Activated CD8-positive, alpha-beta memory T cell treated with anti-CD3 and anti-CD28 coated beads, Interleukin-2, amount 50 U/mL, for 4 hours (primary cell): ENCODE measurements around the gene UQCC5.
A peak's percentile ranks its signal among the peaks of the same experiment; 100 is the strongest.
"Not testable (repeated sequence)": the region's sequence is repeated elsewhere in the genome, so short reads cannot be mapped to it uniquely, and the experiment has no call there.

Experiments used
- DNase-seq: peaks from one replicate; pipeline ENCODE4 v3.0.0-alpha.2; 2020

Gene UQCC5

GRCh38 chr3:52523386-52524257 lies 12.8 kb upstream of the UQCC5 start:
- DNase-seq: no peak

DNA sequence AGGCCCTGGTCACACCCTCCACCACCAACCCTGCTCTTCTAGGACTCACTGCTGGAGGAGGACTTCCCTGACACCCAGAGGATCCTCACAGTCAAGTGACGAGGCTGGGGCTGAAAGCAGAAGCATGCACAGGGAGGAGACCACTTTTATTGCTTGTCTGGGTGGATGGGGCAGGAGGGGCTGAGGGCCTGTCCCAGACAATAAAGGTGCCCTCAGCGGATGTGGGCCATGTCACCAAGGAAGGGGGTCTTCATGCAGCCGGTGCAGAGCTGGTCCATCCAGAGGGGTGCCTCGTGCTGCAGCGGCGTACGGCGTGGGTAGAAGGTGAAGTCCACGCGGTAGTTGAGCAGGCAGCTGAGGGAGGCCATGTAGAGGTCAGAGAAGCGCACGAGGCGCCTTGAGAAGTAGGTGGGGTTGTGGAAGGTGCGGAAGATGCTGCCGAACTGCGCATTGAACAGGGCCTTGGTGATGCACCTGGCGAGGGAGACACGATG lies 12.1 kb upstream of the UQCC5 start:
- no peak for DNase-seq

- no peak for DNase-seq
These were observed 11.4 kb upstream of the UQCC5 start for GRCh38 chr3:52524752-52525679.

DNA sequence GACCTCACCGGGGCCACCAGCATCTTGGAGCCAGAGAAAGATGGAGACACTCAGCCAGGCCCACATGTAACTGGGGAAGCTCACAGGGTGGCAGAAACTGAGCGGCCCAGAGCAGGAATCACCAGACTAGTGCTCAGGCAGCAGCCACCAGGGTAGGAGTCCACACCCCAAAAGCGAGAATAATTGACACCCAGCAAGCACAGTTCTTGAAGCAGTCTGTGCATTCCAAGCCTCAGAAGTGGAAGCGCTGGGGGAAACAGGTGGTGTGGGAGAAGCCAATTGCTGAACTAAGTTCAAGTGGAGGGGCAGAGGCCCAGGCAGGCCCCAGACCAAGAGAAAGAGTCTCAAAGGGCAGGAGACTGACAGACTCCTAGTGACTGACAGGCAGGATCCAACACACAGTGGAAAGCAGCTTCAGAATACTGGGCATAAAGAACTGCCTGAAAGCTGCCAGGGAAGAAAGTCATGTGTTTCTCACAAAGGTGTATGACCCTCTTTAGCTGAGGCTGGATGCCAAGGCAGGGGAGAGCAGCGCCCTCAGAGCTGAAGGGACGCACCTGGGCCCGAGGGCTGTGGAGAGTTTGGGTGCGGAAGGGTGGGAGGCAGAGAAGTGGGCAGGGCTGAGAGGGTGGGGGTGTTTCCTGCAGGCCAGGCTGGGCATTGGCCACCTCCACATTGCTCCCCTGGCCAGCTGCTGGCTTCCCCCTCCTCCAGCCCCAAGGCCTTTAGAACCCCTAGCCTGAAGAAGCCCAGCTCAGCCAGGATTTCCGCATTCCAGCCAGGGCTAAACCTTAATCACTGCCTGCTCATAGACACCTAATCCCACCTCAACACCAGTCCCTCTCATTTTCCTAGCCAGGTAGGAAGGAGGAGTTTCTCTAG lies 10.5 kb upstream of the UQCC5 start:
- no peak for DNase-seq

DNA sequence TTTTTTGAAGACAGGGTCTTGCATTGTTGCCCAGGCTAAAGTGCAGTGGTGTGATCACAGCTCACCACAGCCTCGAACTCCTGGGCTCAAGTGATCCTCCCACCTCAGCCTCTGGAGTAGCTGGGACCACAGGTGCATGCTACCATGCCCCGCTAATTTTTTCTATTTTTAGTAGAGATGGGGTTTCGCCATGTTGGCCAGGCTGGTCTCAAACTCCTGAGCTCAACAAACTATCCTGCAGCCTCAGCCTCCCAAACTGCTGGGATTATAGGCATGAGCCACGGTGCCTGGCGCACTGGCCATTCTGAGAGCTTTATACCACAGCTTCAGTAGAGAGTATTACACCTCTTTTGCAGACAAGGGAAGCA lies 9.8 kb upstream of the UQCC5 start:
- DNase-seq: not testable (repeated sequence)

- DNase-seq: peak; percentile 9
These were observed 9.2 kb upstream of the UQCC5 start for GRCh38 chr3:52527039-52527731.

GRCh38 chr3:52527732-52528585 lies 8.4 kb upstream of the UQCC5 start:
- DNase-seq: peak; percentile 11

GRCh38 chr3:52528586-52529375 lies 7.6 kb upstream of the UQCC5 start:
- DNase-seq: peak; percentile 13

DNA sequence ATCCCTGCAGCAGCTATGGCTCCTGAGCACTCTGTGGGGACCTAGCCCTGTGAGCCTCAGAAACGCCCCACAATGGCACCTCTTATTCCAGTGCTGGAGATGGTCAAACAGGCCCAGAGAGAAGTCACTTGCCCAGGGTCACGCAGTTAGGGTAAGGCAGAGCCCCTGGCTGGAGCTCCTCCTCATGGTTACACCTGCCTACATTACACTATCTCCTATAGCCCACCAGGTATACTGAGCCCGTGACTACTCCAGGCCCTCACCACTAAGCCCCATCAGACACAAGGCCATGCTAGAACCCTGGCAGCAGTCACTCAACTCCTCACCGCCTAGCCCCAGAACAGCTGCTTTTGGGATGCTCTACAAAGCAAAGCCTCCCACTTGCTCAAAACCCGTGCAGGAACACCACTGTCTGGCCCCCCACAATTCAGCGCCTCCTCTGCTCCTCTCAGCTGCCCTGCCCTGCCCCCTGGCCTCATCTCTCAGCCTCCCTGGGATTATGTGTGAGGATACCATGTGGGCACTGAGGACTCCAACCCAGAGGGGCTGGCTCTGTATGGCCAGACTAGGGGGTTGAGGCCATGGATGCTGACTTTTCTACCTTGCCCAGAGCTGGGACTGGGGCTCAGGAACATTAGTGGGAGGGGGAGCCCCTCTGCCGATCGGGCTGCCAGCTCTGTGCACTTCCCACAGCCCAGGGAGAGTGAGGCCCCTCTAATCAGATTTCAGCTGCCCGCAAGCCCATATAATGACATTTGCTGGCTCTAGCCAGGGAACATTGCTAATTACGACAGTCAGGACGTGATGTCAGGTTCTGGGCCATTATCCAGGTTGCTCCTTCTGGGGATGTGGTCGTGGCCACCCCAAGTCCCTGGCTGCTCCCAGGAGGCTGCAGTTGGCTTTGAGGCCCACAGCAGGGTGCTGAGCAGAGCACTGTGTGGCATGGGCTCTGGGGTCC lies 6.8 kb upstream of the UQCC5 start:
- peak; percentile 12 for DNase-seq

DNA sequence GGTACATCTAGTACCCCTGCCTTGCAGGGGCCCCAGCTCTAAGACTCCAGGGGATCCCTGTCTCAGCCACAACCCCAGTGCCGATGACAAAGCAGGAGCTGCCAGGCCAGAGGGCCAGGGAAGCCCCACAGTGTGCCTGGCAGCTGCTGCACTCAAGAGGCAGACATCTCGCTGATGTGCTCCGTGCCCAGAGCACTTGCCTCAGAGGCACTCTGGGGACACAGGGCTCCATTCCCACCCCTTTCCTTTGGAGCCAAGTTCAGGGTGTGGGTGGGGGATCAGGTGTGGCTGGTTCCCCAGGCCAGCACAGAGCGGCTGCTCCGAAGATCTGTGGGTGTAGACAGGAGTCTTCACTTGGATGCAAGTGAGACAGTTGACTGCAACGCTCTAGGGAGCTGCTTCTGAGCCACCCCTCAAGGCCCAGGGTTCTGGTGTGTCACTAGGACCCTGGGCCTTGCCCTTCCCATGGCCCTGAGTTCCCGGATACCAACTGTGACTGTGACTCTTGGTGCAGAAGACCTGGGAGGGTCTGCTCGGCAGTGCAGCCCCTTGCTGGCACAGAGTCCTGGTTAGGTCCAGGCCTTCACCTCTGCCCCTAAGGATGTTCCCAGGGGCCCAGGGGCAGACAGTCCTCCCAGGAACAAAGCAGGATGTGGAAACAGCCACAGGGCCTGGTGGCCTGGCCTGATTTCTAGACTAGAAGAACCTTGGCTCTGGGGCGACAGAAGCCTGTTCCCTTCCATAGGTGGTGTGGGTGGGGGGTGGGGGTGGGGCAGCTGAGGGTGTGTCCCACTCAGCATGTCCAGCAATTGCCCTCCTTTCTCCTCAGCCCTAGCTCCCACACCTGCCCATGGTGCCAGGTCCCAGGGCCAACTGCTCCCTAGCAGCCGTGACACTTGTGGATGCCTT lies 5.2 kb upstream of the UQCC5 start:
- DNase-seq: peak; percentile 13

- DNase-seq: peak; percentile 14
These were observed 4.4 kb upstream of the UQCC5 start for GRCh38 chr3:52531860-52532516.

GRCh38 chr3:52532517-52532837 lies 3.9 kb upstream of the UQCC5 start:
- peak; percentile 38 for DNase-seq

- DNase-seq: peak; percentile 35
These were observed 3.4 kb upstream of the UQCC5 start for GRCh38 chr3:52532838-52533622.

DNA sequence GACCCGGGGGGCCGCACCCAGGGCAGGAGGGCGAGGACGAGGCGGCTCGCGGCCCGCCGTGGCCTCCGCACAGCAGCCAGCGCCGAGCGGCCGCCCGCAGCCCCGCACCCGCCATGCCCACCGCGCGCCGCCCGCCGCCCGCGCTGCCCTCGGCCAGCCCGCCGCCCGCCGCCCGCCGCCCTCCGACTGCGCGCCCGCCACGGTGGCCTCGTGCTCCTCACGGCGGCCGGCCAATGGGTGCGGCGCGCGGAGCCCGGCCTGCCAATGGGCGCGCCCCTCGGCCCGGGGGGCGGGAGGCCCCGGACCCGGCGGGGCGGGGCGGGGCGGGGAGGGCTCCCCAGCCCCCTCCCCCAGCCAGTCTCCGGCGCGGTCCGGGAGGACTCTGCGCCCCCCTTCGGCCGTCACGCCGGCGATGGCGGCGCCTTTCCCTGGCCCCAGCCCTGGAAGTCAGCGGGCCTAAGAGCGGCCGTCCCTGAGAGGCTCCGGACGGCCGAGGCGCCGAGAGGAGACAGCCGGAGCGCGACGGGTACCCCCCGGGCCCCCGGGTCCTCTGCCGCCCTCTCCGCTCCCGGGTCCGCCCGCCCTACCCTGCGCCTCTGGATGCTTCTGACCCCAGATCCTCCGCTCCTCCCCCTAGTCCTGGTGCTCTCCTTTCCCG lies 2.7 kb upstream of the UQCC5 start, which contains the start of gene NT5DC2:
Gene NT5DC2 (minus strand): TSS at position 235 of the 658 bp plus-strand sequence. CDS start 120 bp downstream, at position 115.
- peak; percentile 69 for DNase-seq

DNA sequence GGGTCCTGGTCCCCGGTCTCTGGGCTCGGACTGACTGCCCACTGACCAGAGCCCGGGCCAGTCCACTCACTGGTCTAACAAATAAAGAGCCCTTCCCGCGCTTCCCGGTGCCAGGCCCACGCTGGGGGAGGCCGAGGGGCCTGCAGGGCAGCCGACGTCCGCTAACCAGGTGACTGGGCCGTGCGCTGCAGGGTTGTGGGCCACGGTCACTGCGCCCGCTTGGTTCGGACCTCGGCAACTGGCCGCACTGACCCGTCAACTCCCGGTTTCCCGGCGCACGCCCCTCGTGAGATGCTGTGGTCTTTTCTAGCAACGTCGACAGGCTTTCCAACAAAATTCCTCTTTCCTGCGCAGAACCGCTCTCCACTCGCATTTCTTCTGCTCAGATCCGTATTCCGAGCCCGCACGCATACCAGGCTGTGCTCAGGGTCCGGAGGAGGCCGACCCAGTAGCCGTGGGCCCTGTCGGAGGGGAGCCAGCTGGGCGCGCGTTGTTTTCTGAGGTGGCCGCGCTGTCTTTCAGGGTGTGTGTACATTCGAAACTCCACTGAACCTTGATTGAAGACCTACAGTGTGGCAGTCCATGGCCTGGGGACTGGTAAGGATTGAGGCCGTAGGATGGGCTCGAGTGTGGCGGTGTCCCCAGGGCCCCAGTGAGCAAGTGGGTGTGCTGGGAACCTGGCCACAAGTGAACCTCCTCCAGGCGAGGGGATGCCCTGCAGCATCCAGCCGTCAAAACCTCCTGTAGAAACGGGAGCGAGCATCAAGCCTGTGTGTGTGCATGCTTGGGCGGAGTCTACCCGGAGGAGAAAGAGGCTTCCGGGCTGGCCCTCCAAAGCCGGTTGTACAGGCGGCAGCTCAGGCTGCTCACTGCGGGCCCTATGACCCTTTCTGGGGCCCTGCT lies 1.9 kb upstream of the UQCC5 start:
- DNase-seq: peak; percentile 22
